Measurements from ENCODE around the gene CLEC7A.

- TF ChIP-seq GLIS1 (tag by site-specific recombination; IDR thresholded peaks at IDR 0.05): no peak
- TF ChIP-seq ZNF48 (tag by site-specific recombination; IDR thresholded peaks at IDR 0.05): no peak
- TF ChIP-seq YY2 (tag by site-specific recombination; IDR thresholded peaks at IDR 0.05): no peak
- no peak for TF ChIP-seq ZNF302 (tag by site-specific recombination; IDR thresholded peaks at IDR 0.05; ENCODE audit: low read depth)
- TF ChIP-seq ZNF449 (tag by site-specific recombination; IDR thresholded peaks at IDR 0.05): no peak
- TF ChIP-seq ZNF830 (tag by site-specific recombination; IDR thresholded peaks at IDR 0.05; ENCODE audit: low read depth): no peak
These were observed 31.2 kb downstream of the CLEC7A start, which contains the start of gene CLEC1A for GRCh38 chr12:10098791-10099190.
